Effector CD4-positive, alpha-beta T cell (primary cell): ENCODE results near the gene ANTXRL.
A peak's percentile ranks its signal among the peaks of the same experiment; 100 is the strongest.
"Not testable (repeated sequence)": the region's sequence is repeated elsewhere in the genome, so short reads cannot be mapped to it uniquely, and the experiment has no call there.

Source experiments
- DNase-seq: peaks from one replicate; pipeline ENCODE4 v3.0.0-alpha.2; 2020

The ANTXRL gene

DNA sequence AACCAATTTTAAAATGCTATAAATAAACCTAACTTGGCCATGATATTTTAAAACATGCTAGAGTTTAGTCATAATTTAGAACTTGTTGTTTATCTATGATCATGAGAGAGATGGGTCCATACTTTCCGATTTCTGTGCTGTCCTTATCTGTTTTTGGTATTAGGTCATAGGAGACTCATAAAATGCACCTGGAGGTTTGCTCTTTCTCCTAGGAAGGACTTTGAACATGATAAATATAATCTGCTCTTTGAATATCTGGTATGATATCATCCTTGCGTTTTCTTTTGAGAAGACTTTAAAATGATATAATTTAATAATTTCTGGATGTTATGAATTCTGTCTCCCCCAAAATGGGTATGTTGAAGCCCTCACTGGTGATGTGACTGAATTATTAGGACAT, 9.0 kb upstream of the ANTXRL start:
- no peak for DNase-seq

DNA sequence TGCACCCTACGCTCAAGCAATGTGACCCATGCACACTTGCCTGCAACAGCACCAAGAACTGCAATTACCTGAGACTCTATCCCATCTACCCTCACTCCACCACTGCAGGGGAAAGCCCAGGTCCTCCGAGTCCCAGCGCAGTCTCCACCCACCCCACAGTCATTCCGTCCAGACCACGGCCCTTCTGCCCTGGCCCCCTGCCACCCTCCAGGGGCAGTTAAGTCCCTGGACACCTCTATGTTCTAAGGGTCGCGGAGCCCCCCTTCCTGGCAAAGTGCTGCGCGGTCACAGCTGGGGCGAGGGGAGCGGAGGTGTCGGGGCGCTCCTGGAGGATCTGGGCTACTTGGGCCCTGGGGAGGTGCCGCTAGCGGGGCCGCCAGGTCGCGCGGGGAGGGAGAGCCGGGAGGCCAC, 4.4 kb upstream of the ANTXRL start:
- not testable (repeated sequence) for DNase-seq

DNA sequence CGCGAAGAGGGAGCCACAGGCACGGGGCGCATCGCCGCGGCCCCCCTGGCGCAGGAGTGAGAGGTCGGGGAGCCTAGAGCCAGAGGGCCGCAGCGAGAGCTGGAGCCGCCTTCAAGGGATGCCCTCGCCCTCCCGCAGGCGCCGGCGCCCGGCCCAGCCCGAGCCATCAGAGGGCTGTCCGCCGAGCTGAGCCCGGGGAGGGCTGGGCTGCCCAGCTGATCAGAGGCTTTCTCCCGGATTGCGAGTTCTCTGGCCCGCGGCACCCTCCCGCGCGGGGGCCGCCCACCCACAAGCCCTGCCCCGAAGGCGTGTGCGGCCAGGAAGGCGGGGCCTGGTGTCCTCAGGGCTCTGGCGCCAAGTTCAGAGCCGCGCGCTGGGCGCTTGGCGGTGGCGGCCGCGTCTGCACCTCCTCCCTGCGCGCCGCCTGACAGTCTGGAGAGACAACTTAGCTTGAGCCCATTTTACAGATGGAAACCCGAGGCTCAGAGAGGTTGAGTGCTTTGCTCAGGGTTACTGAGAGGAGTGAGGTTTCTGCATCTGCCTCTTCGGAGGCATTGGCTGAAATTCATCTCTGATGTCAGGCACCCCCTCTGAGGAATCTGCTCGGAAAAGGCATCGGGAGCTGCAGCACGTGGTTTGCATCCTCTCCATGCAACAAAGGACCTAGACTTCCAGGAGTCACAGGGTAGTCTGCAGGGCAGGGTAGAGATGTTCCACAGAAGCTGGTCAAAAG, 3.8 kb upstream of the ANTXRL start:
- DNase-seq, result peak; percentile 48

DNA sequence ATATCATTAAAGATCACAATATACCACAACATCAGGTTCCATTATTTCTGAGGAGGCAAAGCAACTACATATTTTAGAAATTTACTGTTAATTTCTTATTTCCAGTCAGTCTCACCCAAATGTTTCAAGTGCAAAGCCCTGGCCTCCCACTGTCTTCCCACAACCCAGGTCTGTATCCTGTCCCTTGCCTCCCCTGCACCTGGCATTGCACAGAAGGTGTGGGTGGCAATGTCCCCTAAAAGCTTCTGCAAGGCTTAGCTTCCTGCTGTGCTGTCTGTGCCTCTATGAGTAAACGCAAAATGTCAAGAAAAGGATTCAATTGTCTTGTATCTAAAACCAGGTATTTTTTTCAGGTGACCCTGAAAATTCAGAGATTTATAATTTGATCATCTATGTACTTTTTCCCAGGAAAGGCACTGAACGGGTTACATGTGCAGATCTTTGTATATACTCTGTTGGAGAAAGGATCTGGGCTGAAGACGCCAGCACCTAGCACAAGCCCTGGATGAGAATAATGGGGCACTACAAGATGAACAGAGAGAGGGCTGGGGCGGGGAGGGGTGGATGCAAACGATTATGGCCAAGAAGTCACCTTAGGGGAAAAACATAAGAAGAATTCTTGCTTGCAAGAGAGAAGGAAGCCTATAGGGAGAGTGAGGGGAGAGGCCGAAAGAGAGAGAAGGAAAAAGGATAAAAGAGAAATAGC, 3.1 kb upstream of the ANTXRL start:
- DNase-seq, result no peak

DNA sequence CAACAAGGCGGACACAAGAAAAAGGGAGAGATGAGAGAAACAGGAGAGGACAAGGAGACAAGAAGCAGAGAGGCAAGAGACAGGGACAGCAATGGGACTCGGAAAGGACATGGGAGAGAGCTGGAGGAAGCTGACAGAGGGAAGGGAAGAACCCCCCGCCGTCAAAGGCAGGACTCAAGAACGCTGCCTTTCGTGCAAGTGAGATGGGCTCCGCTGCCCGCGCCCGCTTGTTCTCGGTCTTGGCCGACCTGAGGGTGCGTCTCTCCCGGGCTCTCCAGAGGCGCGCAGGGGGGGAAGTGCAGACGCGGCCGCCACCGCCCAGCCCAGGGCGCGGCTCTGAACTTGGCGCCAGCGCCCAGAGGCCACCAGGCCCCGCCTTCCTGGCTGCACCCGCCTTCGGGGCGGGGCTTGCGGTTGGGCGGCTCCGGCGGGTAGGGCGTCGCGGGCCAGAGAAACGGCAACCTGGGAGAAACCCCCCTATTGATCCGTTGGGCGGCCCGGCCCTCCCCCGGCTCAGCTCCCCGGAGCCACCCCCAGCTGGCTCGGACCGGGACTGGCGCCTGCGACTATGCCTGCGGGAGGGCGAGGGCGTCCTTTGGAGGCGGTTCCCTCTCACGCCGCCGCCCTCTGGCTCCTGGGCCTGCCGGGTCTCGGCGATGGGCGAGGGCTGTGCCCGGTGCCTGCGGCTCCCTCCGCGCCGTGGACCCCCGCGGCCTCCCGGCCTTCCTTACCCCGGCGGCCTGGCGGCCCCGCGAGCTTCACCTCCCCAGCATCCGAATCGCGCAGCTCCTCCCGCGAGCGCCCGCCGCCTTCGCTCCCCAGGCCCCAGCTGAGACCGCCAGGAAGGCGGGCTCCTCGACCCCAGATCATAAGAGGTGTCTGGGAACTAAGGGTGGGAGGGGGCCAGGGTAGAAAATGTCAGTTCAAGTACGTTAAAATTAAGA, 2.2 kb upstream of the ANTXRL start:
- DNase-seq, result peak; percentile 58

DNA sequence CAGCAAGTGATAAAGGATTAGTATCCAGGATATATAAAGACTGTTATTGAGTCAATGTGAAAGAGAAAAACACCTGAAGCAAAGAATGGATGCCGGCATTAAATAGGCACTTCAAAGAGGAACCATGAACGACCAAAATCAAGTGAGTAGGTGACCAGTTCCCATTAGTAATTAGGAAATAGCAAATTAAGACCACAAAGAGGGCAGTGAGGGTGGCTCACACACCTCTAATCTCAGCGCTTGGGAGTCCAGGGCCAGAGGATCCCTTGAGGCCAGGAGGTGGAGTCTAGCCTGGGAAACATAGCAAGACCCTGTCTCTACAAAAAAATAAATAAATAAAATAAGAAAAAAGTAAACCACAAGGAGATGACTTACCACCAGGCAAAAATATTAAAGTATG, 1.5 kb upstream of the ANTXRL start:
- no peak for DNase-seq

DNA sequence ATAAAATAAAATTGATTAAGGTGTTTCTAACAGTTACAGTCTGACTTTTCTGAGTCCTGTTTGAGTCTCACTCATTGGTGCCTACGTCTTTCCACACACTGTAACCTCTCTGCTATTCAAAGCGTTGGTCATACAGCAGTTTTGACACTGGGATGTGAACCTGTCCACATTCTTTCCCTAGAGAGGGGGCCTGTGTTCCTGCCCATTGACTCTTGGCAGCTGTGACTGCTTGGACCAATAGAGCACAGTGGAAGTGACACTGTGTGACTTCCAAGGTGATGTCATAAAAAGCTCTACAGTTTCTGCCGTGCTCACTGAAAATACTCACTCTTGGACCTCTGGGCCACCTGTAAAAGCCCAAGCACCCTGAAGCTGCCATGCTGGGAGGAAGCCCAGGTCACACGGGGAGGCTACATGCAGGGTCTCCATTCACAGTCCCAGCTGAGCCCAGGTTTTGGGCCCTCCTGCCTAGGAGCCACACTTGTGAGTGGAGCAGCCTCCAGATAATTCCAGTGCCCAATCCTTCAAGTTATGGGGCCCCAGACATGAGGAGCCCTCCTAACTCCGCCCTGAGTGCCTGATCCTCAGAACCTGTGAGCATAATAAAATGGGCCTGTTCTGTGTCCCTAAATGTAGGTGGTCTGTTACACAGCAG, 704 bp upstream of the ANTXRL start:
- no peak for DNase-seq

DNA sequence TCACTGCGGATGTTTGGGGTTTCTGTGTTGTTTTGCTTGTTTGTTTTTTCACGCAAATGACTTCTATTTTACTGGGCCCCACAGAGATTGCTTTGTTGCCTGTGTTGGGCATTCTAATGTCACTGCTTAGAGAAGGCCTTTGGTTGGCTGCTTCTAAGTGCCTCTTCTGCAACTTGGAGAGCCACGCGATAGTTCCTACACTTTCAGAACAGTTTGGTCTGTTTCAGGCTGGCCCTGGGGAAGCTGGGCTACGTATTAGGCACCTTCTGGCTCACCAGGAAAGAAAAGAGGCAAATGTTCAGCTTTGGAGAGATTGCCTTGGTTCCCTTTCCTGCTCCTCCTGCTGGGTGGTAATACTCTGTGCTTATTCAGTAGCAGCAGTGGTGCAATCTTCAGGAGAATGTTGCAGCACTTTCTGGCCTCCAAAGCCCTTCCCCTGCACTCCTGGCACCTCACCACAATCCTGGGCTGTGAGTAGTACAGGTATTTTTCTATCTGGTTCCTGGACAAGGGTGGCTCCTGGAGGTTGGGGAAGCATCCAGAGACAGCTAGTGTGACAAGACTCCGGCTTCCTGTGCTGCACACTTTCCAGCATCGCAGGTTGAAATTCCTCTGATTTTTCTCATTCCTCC, 1.2 kb downstream of the ANTXRL start:
- DNase-seq, result no peak

DNA sequence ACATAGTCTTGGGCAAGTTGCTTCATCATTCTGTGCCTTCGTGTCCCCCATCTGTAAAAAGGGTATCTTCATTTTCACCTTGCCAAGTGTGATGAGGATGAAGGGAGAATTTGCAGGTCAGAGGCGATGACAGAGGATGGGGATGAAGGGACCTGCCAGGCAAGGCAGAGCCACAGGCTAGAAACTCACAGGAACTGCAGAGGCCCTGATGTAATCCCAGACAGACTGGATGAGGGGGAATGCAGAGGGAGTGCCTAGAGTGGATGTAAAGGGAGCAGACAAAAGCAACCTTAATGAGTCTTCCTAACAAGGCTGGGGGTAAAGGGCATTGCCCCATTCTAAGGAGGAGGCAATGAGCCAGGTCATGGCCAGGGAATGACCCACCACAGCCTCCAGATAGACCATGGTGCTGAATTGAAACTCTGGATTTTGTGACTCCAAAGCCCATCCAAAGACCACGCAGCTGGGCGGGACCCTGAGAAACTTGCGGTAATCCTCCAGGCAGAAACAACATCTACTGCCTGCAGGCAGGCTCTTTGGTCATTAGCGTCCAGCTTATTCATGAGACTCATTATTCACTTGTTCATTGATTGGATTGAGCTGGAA, 1.9 kb downstream of the ANTXRL start:
- DNase-seq, result no peak

DNA sequence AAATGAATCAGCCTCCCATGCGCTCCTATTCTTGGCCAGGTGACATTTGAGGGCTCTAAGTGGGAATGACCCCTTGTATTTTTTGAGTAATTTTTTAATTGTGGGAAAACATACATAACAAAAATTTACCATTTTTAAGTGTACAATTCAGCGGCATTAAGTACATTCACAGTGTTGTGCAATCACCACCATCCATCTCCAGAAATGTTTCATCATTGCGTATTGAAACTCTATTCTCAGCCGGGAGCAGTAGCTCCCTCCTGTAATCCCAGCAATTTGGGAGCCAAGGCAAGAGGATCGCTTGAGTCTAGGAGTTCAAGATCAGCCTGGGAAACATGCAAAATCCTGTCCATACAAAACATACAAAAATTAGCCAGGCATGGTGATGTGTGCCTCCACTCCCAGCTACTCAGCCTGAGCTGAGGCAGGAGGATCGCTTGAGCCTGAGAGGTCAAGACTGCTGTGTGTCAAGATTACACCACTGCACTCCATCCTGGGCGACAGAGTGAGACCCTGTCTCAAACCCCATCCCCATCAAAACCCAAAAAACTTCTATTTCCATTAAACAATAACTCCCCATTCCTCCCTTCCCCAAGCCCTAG, 2.5 kb downstream of the ANTXRL start:
- DNase-seq, result no peak

DNA sequence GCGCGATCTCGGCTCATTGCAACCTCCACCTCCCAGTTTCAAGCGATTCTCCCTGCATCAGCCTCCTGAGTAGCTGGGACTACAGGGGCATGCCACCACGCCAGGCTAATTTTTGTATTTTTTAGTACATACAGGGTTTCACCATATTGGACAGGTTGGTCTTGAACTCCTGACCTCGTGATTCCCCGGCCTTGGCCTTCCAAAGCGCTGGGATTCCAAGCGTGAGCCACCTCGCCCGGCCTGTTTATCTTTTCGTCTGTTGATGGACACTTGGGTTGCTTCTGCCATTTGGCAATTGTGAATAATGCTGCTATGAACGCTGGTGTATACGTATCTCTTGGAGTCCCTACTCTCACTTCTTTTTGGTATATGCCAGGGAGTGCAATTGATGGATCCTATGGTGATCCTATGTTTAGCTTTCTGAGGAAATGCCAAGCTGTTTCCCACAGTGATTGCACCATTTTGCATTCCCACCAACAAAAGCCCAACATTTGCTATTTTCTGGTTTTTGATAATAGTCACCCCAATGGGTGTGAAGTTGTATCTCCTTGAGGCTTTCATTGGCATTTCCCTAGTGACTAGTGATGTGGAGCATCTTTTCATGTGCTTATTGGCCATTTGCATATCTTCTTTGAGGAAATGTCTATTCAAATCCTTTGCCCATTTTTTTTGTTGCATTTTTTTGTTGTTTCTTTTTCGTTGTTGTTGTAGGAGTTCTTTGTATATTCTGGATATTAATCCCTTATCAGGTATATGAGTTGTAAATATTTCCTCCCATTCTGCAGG, 3.5 kb downstream of the ANTXRL start:
- no peak for DNase-seq

DNA sequence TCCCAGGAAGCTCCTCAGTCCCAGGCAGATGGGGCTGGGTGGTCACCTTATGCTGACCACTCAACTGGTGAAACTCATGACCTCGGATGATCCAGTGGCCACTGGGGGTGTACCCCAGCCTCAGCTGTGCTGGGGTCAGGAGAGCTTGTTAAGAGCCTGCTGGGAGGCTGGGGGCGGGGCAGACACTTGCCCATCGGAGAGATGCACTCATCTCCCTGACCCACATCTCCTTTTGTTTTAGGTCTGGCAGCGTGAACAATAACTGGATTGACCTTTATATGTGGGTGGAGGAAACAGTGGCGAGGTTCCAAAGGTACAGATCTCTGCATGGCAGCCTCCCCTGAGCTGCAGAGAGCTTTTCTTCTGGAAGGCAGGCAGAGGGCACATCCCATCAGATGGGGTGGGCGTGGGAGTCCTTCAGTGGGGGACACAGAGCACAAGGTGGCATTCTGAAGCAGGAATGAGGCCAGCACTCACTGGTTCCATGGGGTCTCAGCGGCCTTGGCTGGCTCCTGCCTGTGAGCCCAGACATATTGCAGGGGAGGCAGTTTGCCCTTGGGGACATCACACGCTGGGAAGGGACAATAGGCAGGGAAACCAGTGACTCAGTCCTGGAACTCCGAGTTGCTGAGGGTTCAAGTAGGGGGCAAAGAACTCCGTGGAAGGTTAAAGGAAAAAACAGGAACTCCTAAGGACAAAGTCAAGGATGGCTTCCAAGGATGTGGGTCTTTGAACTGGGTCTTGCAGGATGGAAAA, 5.2 kb downstream of the ANTXRL start:
- no peak for DNase-seq

DNA sequence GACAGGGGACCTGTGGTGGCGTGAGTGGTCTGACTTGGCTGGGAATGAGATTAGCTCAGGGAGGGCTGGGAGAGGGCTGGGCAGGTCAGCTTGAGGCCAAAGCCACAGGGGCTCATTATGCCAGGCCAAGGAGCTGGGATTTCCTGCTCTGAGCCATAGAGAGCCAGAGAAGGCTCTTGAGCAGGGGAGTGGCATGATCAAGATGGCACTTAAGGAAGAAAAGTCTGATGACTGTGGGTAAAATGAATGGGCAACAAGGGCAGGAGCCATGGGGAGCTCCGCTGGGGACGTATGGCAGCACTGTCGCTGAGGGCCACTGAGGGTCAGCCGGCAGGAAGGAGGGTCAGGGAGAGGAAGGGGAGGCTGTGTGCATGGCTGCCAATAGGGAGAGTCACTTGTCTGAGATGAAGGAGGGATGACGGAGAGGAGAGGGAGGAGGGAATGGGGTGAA, 5.8 kb downstream of the ANTXRL start:
- DNase-seq, result no peak

DNA sequence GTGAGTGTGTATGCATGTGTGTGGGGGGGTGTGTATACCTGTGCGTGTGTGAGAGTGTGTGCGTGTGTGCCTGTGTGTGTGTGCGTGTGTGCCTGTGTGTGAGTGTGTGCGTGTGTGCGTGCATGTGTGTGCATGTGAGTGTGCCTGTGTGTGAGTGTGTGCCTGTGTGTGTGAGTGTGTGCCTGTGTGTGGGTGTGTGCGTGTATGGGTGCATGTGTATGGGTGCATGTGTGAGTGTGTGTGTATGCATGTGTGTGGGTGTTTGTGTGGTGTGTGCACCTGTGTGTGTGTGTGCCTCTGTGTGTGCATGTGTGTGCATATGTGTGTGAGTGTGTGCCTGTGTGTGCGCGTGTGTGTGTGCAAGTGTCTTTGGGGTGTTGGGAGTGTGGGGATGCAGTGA, 6.4 kb downstream of the ANTXRL start:
- DNase-seq, result no peak

DNA sequence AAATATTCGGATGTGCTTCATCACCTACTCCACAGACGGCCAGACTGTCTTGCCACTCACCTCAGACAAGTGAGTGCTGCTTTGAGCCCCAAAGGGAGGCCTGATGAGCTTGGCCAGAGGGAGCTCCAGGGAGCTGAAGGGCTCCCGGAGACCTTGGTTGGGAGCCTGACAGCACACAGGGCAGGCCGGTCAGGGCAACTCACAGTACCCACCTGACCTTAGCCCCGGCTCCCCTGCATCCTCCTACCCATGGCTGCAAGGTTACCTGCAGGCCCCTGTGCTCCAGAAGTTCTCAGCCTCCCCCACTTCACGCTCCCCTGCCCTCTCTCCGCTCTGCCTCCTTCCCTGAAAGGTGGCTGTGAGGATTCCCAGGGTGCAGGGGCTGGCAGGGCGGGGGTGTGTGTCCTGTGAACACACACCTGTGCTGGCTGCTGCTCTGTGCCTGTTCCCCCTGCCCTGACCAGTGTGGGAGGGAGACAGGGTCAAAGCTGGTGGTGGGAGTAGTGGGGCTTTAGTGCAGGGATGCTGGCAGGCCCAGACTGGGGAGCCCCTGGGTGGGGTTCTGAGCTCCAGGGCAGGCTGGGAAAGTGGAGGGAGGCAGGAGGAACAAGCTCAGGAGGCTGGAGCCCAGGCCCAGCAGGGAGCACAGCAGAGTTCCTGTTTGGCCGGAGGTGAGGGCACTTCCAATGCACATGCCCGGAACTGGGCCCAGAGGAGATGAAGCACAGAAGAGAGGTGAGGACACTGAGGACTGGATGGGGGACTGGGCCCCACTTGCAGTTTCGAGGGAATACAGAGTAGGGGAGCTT, 7.2 kb downstream of the ANTXRL start:
- DNase-seq, result no peak

DNA sequence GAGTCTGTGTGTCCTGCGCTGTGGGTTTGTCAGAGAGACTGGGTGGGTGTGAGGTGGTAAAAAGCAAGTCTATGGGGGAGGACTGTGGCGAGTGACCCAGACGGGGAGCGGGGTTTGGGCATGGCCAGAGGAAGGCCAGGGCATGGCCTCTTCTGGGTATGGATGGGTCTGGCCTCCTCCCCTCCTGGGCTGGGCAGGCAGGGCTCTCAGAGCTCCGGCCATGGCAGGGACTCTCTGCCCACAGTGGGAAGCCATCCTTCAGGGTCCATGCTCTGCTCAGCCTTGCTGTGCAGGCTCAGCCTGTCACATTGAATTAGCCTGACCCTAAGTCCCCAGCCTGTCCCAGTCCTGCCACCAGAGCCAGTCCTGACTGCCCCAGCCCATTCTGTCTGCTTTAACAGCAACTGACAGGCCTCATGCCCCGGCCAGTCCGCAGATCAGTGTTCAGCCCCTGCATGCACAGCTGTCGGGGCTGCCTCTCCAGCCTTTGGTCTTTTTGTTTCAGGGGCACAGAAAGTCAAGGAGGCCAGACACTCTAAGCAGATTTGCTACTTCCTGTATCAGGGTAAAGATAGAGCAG, 7.9 kb downstream of the ANTXRL start:
- no peak for DNase-seq

DNA sequence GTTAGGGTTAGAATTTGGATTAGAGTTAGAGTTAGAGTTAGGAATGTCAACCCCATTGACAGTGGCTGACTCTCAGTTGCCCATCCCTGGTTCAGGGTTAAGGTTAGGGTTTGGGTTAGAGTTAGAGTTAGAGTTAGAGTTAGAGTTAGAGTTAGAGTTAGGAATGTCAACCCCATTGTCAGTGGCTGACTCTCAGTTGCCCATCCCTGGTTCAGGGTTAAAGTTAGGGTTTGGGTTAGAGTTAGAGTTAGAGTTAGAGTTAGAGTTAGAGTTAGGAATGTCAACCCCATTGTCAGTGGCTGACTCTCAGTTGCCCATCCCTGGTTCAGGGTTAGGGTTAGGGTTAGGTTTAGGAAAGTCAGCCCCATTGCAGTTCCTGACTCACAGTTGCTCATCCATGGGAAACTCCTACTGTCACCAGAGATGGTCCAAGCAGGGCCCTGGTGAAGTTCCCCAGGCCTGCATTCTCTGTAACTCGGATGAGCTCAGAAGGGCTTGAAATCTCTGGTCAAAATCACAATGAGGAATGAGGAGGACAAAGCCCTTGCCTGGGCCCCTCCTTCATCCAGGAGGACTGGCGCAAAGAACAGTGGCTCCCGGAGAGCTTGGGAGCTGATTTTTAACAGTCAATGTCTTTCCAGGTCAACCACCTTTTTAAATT, 8.7 kb downstream of the ANTXRL start:
- DNase-seq, result not testable (repeated sequence)

DNA sequence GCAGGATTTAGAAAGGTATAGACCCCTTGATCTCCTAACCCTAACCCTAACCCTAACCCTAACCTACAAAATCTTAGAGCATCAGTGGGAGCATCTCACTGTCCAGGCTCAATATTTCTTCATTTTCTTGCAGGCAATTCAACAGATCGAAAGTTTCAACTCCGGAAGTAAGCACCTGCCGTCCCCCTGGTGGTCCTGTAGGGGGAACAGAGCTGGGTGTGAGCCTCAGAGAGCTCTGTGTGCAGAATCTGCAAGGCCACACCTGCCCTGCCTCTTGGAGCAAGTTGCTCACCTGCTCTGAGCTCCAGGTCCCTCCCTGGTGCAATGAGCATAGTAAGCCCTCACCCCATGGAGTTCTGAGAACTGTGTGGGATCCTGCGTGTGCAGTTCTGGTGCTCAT, 9.3 kb downstream of the ANTXRL start:
- DNase-seq, result not testable (repeated sequence)
